HCT116 (cell line): Measurements from ENCODE around the gene IL1RAPL1. TPM values are rescaled to one million over a fixed set of nuclear protein-coding genes. Genes with fewer than 3 reads are reported as not detected.

Experiments
- ATAC-seq: fragments of 200-7000 bp; cut with Tn5 transposase; 2 replicates; pipeline ENCODE4 v1.9.1; 2020; ENCODE audit warnings: mild to moderate bottlenecking, moderate library complexity
- BruUV-seq: library from RNA; stranded (reverse); fragments of 400-500 nt; replicated peaks from 2 replicates; lab custom pipeline; 2021; lab: Mats Ljungman, UMichigan
- CTCF ChIA-PET: fragments of 300-600 bp; sonication (Branson Sonifier 250); formaldehyde crosslinking; loops from one replicate; lab custom pipeline; 2021; ENCODE audit warnings: antibody characterized with exemption; lab: Charles Lee
- POLR2A ChIA-PET: fragments of 300-600, 350-600 bp; sonication (Branson Sonifier 250); formaldehyde crosslinking; loops from one replicate; lab custom pipeline; 2021; ENCODE audit warnings: antibody characterized with exemption; lab: Charles Lee
- RAD21 ChIA-PET, 2 experiments: fragments of 300-600 bp; sonication (Branson Sonifier 250); formaldehyde crosslinking; loops; one replicate each; lab custom pipeline; 2023; ENCODE audit warnings: low total read pairs in 2 of 2; ENCODE audit not compliant: uncharacterized antibody in 2 of 2, unreplicated experiment in 2 of 2, low non-redundant PET in 1 of 2; lab: Charles Lee
- DNase-seq: peaks from one replicate; pipeline ENCODE4 v3.0.0-alpha.2; 2010; ENCODE audit warnings: low read depth, low spot score
- H2AFZ ChIP-seq: fragments of 200-600 bp; shearing (Covaris generic), sonication (generic); 2 replicates; pipeline ENCODE4 v1.6.1; 2017; ENCODE audit warnings: low read depth, mixed run types, mixed read lengths, antibody characterized with exemption, low read length; ENCODE audit not compliant: poor library complexity, severe bottlenecking
- H3K27ac ChIP-seq: 2 replicates; pipeline ENCODE4 v1.5.1; 2012; ENCODE audit warnings: low read depth, low read length
- H3K27me3 ChIP-seq: fragments of 200-600 bp; sonication (generic); 2 replicates; pipeline ENCODE4 v1.6.1; 2016; ENCODE audit warnings: mixed run types, low read length, mixed read lengths; ENCODE audit not compliant: insufficient read depth
- H3K36me3 ChIP-seq, 2 experiments: fragments of 200-500 bp in 1 of 2; fragments of 200-600 bp in 1 of 2; sonication (Bioruptor generic) in 1 of 2; sonication (generic) in 1 of 2; 2 replicates each; pipeline versions ENCODE4 v1.5.1 to v1.6.1; 2014 to 2016; ENCODE audit warnings: low read length in 2 of 2, inconsistent platforms in 1 of 2, mixed read lengths in 1 of 2, mixed run types in 1 of 2; ENCODE audit not compliant: insufficient read depth in 2 of 2, control insufficient read depth in 1 of 2
- H3K4me1 ChIP-seq, 2 experiments: fragments of 200-600 bp in 1 of 2; sonication (generic) in 1 of 2; 2 replicates each; pipeline versions ENCODE4 v1.5.1 to v1.6.1; 2012 to 2017; ENCODE audit warnings: low read length in 2 of 2, inconsistent platforms in 1 of 2, mild to moderate bottlenecking in 1 of 2, mixed read lengths in 1 of 2, mixed run types in 1 of 2, moderate library complexity in 1 of 2; ENCODE audit not compliant: insufficient read depth in 2 of 2, control insufficient read depth in 1 of 2
- H3K4me2 ChIP-seq: fragments of 200-600 bp; sonication (generic); 2 replicates; pipeline ENCODE4 v1.6.1; 2017; ENCODE audit warnings: mixed run types, low read length, mixed read lengths
- H3K4me3 ChIP-seq, 2 experiments: fragments of 200-600 bp in 1 of 2; sonication (generic) in 1 of 2; replicated peaks in 1 of 2; 2 replicates each; pipeline ENCODE4 v1.5.1; 2011 to 2016; ENCODE audit warnings: low read length in 2 of 2, control low read depth in 1 of 2, low read depth in 1 of 2, mild to moderate bottlenecking in 1 of 2, mixed read lengths in 1 of 2, mixed run types in 1 of 2
- H3K79me2 ChIP-seq: fragments of 200-600 bp; sonication (generic); 2 replicates; pipeline ENCODE4 v1.6.1; 2017; ENCODE audit warnings: mild to moderate bottlenecking, mixed run types, low read length, moderate library complexity, mixed read lengths; ENCODE audit not compliant: insufficient read depth
- H3K9ac ChIP-seq: fragments of 200-600 bp; sonication (generic); 2 replicates; pipeline ENCODE4 v1.6.1; 2016; ENCODE audit warnings: low read length, mixed read lengths
- H3K9me2 ChIP-seq: fragments of 200-600 bp; sonication (generic), shearing (Covaris generic); 2 replicates; pipeline ENCODE4 v1.6.1; 2017; ENCODE audit warnings: mixed run types, mild to moderate bottlenecking, moderate library complexity; ENCODE audit not compliant: insufficient read depth
- H3K9me3 ChIP-seq, 2 experiments: fragments of 200-500 bp in 1 of 2; fragments of 200-600 bp in 1 of 2; sonication (Bioruptor generic) in 1 of 2; sonication (generic) in 1 of 2; 2 replicates each; pipeline ENCODE4 v1.6.1; 2014 to 2017; ENCODE audit warnings: low read length in 2 of 2, mixed read lengths in 2 of 2, inconsistent platforms in 1 of 2, low read depth in 1 of 2, mild to moderate bottlenecking in 1 of 2, mixed run types in 1 of 2, moderate library complexity in 1 of 2; ENCODE audit not compliant: control insufficient read depth in 1 of 2, insufficient read depth in 1 of 2
- H4K20me1 ChIP-seq: fragments of 200-600 bp; sonication (generic), shearing (Covaris generic); 2 replicates; pipeline ENCODE4 v1.6.1; 2017; ENCODE audit warnings: mixed run types, mild to moderate bottlenecking, moderate library complexity; ENCODE audit not compliant: insufficient read depth
- FOSL1 ChIP-seq: IDR thresholded peaks from 2 replicates; pipeline ENCODE4 v1.6.1; 2012; ENCODE audit warnings: low read depth
- REST ChIP-seq: IDR thresholded peaks from 2 replicates; pipeline ENCODE4 v1.6.1; 2012; ENCODE audit warnings: low read depth
- SIN3A ChIP-seq: IDR thresholded peaks from 2 replicates; pipeline ENCODE4 v1.6.1; 2012; ENCODE audit warnings: low read depth
- SP1 ChIP-seq: IDR thresholded peaks from 2 replicates; pipeline ENCODE4 v1.6.1; 2012; ENCODE audit warnings: low read depth
- SRF ChIP-seq: IDR thresholded peaks from 2 replicates; pipeline ENCODE4 v1.6.1; 2012; ENCODE audit warnings: low read depth
- intact Hi-C: fragments of 100-400 bp; cut with micrococcal nuclease; formaldehyde crosslinking; loops from 2 replicates; pipeline ENCODE4 v1.10.0; 2022
- total RNA-seq: library from RNA; stranded (reverse); gene quantifications from one replicate; pipeline ENCODE4 v1.2.1, GENCODE V29; 2021; ENCODE audit not compliant: unreplicated experiment
- TF ChIP-seq, protein P1 (sequence below): IDR thresholded peaks from 2 replicates; pipeline ENCODE4 v1.6.1; 2011; ENCODE audit warnings: mild to moderate bottlenecking, low read length, moderate library complexity; ENCODE audit not compliant: insufficient replicate concordance; ENCODE audit errors: extremely low read depth
- TF ChIP-seq, protein P2 (sequence below): IDR thresholded peaks from 2 replicates; pipeline ENCODE4 v1.6.1; 2012

IL1RAPL1 gene
- total RNA-seq, 1 experiment from 2014 or later, result 2.8 TPM

DNA sequence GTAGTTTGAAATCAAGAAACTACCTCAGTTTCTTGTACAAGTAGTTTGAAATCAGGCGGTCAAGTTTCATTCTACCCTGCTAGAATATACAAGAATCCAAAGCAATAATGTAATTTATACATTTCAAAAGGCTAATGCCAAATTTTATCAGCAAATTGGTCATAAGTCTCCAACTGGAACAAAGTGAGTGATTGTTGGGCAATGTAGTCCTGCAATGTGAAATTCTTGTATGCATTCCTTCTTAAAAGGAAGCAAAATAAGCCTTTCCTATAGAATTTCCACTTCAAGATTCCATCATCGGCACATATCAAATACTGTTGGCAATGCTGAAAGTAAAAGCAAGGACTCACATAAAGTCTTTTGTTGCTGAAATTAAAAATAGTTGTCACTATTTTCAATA lies 334.9 kb downstream of the IL1RAPL1 start:
- ChIA-PET POLR2A (no interaction called here), CTCF (no interaction called here), RAD21 (no interaction called here)
- no peak for ATAC-seq
- Histone ChIP-seq H3K4me3 (no peak overlapping the region), H3K9me2 (no peaks in the 10 kb centered on the region), H3K4me1 (peaks cover 0 to 2% of the 10 kb centered on the region in 2 experiments; a peak in 1 of 4 replicates), H3K9me3 (no peaks in the 10 kb centered on the region), H3K27ac (no peak overlapping the region), H3K27me3 (no peaks in the 10 kb centered on the region), H3K4me2 (no peak overlapping the region), H3K36me3 (no peaks in the 10 kb centered on the region), H3K79me2 (no peaks in the 10 kb centered on the region), H2AFZ (no peak overlapping the region), H3K9ac (no peak overlapping the region), H4K20me1 (no peaks in the 10 kb centered on the region)
- no TSS peak for BruUV-seq
- DNase-seq, result no peak
- TF ChIP-seq REST (no peak), FOSL1 (no peak), SIN3A (no peak), SRF (no peak), SP1 (no peak)
- TF ChIP-seq, protein P1, sequence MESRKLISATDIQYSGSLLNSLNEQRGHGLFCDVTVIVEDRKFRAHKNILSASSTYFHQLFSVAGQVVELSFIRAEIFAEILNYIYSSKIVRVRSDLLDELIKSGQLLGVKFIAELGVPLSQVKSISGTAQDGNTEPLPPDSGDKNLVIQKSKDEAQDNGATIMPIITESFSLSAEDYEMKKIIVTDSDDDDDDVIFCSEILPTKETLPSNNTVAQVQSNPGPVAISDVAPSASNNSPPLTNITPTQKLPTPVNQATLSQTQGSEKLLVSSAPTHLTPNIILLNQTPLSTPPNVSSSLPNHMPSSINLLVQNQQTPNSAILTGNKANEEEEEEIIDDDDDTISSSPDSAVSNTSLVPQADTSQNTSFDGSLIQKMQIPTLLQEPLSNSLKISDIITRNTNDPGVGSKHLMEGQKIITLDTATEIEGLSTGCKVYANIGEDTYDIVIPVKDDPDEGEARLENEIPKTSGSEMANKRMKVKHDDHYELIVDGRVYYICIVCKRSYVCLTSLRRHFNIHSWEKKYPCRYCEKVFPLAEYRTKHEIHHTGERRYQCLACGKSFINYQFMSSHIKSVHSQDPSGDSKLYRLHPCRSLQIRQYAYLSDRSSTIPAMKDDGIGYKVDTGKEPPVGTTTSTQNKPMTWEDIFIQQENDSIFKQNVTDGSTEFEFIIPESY, result no peak
- TF ChIP-seq, protein P2, sequence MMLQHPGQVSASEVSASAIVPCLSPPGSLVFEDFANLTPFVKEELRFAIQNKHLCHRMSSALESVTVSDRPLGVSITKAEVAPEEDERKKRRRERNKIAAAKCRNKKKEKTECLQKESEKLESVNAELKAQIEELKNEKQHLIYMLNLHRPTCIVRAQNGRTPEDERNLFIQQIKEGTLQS, result no peak
- intact Hi-C loops, result no loop called here
